Sigmoid colon (tissue), 7 donors: Measurements from ENCODE around the gene TSPAN32. TPM values are rescaled to one million over a fixed set of nuclear protein-coding genes. Genes with fewer than 3 reads are reported as not detected.
A peak's percentile ranks its signal among the peaks of the same experiment; 100 is the strongest.

Experiments
- DNase-seq: peaks from one replicate; pipeline ENCODE4 v3.0.0-alpha.2; 2019
- H3K27ac ChIP-seq, 4 donors: fragments of 200-600 bp; sonication (generic); one replicate each; pipeline ENCODE4 v1.5.1; 2016 to 2019; ENCODE audit warnings: mild to moderate bottlenecking in 1 of 4
- H3K27me3 ChIP-seq, 3 donors: fragments of 200-600 bp; sonication (generic); one replicate each; pipeline ENCODE4 v1.5.1; 2019; ENCODE audit warnings: mild to moderate bottlenecking in 1 of 3
- H3K36me3 ChIP-seq, 4 donors: fragments of 200-600 bp; sonication (generic); one replicate each; pipeline ENCODE4 v1.5.1; 2016 to 2019
- H3K4me1 ChIP-seq, 4 donors: fragments of 200-600 bp; sonication (generic); one replicate each; pipeline ENCODE4 v1.5.1; 2017 to 2019
- H3K4me3 ChIP-seq, 4 donors: fragments of 200-600 bp; sonication (generic); one replicate each; pipeline ENCODE4 v1.5.1; 2017 to 2019; ENCODE audit warnings: mild to moderate bottlenecking in 2 of 4, moderate library complexity in 1 of 4
- H3K9me3 ChIP-seq, 4 donors: fragments of 200-600 bp in 3 of 4; sonication (generic) in 3 of 4; one replicate each; pipeline versions ENCODE4 v1.5.1 to v1.6.1; 2013 to 2019
- CTCF ChIP-seq, 4 experiments: fragments of 450-650 bp in 3 of 4; fragments of 200-600 bp in 1 of 4; IDR thresholded peaks; one replicate each; pipeline ENCODE4 v1.5.1; 2016 to 2019; ENCODE audit warnings: antibody characterized with exemption in 4 of 4, mild to moderate bottlenecking in 3 of 4, moderate library complexity in 2 of 4
- EP300 ChIP-seq, 4 donors: sonication (generic); formaldehyde crosslinking; IDR thresholded peaks; one replicate each; pipeline ENCODE4 v1.6.1; 2017; ENCODE audit warnings: antibody characterized with exemption in 4 of 4
- POLR2A ChIP-seq, 2 donors: fragments of 450-650 bp; IDR thresholded peaks; one replicate each; pipeline ENCODE4 v1.6.1; 2016; ENCODE audit warnings: antibody characterized with exemption in 2 of 2, mild to moderate bottlenecking in 2 of 2, moderate library complexity in 2 of 2
- POLR2AphosphoS5 ChIP-seq, 4 donors: sonication (generic); formaldehyde crosslinking; IDR thresholded peaks; one replicate each; pipeline ENCODE4 v1.6.1; 2017; ENCODE audit warnings: antibody characterized with exemption in 4 of 4
- WGBS, 2 donors: extraction: QIAGEN DNeasy Blood & Tissue Kit; methylation state at CpG; one replicate each; pipeline ENCODE4 v1.1.7; 2013; 5-methylcytosine and 5-hydroxymethylcytosine counted together
- intact Hi-C: fragments of 100-400 bp; cut with DNase I; formaldehyde crosslinking; loops from one replicate; pipeline ENCODE4 v1.15.1; 2023
- polyA plus RNA-seq, 3 donors: library from polyadenylated mRNA; stranded (reverse); fragments of 200-250 nt; gene quantifications; one replicate each; pipeline ENCODE4 v1.2.3, GENCODE V29; 2013
- total RNA-seq, 4 donors: library from RNA; depleted of rRNA; stranded (reverse); fragments of >200 nt; gene quantifications; one replicate each; pipeline ENCODE4 v1.1.0, GENCODE V29; 2016
- donor health status: healthy with polysubstance abuse.
- donor health status: Bipolar disorder and iron deficiency.
- donor health status: healthy.

The TSPAN32 gene
- total and polyA plus RNA-seq, 7 donors: 0.81 to 5.3 (median 1.1) TPM; not detected in 2

GRCh38 chr11:2258501-2259465 lies 43.0 kb upstream of the TSPAN32 start:
- no peaks in the 10 kb centered on the region for H3K36me3 ChIP-seq
- H3K4me1 ChIP-seq: no peaks in the 10 kb centered on the region
- H3K4me3 ChIP-seq: no peak overlapping the region
- no peak for TF ChIP-seq EP300 (IDR thresholded peaks at IDR 0.05)
- TF ChIP-seq POLR2A (IDR thresholded peaks at IDR 0.05): no peak
- no peak for TF ChIP-seq POLR2AphosphoS5 (IDR thresholded peaks at IDR 0.05)
- TF ChIP-seq CTCF (IDR thresholded peaks at IDR 0.05): no peak
- WGBS, 2 donors: 93% methylated on average over 29 of the region's 29 CpGs
- no peaks in the 10 kb centered on the region for H3K9me3 ChIP-seq
- peak; percentile 50 for DNase-seq
- H3K27me3 ChIP-seq: peaks cover 0 to 17% (median 0%) of the 10 kb centered on the region in 3 donors
- no peak overlapping the region for H3K27ac ChIP-seq
- intact Hi-C loops: no loop called here

GRCh38 chr11:2259466-2259830 lies 42.4 kb upstream of the TSPAN32 start:
- peak; percentile 50 for DNase-seq

GRCh38 chr11:2259897-2260451 lies 41.8 kb upstream of the TSPAN32 start:
- H3K36me3 ChIP-seq: no peaks in the 10 kb centered on the region
- TF ChIP-seq POLR2AphosphoS5 (IDR thresholded peaks at IDR 0.05): no peak
- no peak for TF ChIP-seq POLR2A (IDR thresholded peaks at IDR 0.05)
- TF ChIP-seq CTCF (IDR thresholded peaks at IDR 0.05): no peak
- no peak for TF ChIP-seq EP300 (IDR thresholded peaks at IDR 0.05)
- H3K9me3 ChIP-seq: no peaks in the 10 kb centered on the region
- DNase-seq: peak; percentile 50
- H3K4me3 ChIP-seq: no peak overlapping the region
- no peak overlapping the region for H3K27ac ChIP-seq
- H3K4me1 ChIP-seq: no peaks in the 10 kb centered on the region
- WGBS, 2 donors: 83 to 84% methylated on average over 12 of the region's 12 CpGs
- H3K27me3 ChIP-seq: peaks cover 0 to 17% (median 0%) of the 10 kb centered on the region in 3 donors
- intact Hi-C loops: no loop called here

More at GRCh38 chr11:2259466-2259830, 42.4 kb upstream of the TSPAN32 start:
- WGBS, 2 donors: 89 to 91% methylated on average over 8 of the region's 8 CpGs
- no peak overlapping the region for H3K4me3 ChIP-seq
- H3K36me3 ChIP-seq: no peaks in the 10 kb centered on the region
- H3K9me3 ChIP-seq: no peaks in the 10 kb centered on the region
- peaks cover 0 to 17% (median 0%) of the 10 kb centered on the region in 3 donors for H3K27me3 ChIP-seq
- no peaks in the 10 kb centered on the region for H3K4me1 ChIP-seq
- intact Hi-C loops: no loop called here
- H3K27ac ChIP-seq: no peak overlapping the region
- TF ChIP-seq CTCF (IDR thresholded peaks at IDR 0.05) (no peak), EP300 (IDR thresholded peaks at IDR 0.05) (no peak), POLR2AphosphoS5 (IDR thresholded peaks at IDR 0.05) (no peak), POLR2A (IDR thresholded peaks at IDR 0.05) (no peak)

- H3K36me3 ChIP-seq: no peaks in the 10 kb centered on the region
- no peaks in the 10 kb centered on the region for H3K4me1 ChIP-seq
- WGBS, 2 donors: 87 to 89% methylated on average over 26 of the region's 26 CpGs
- no peak for DNase-seq
- H3K27me3 ChIP-seq: peaks cover 0 to 17% (median 0%) of the 10 kb centered on the region in 3 donors
- H3K9me3 ChIP-seq: no peaks in the 10 kb centered on the region
- intact Hi-C loops: no loop called here
- H3K27ac ChIP-seq: no peak overlapping the region
- TF ChIP-seq POLR2A (IDR thresholded peaks at IDR 0.05) (no peak), EP300 (IDR thresholded peaks at IDR 0.05) (no peak), CTCF (IDR thresholded peaks at IDR 0.05) (no peak), POLR2AphosphoS5 (IDR thresholded peaks at IDR 0.05) (no peak)
- H3K4me3 ChIP-seq: no peak overlapping the region
Observed at GRCh38 chr11:2260491-2261364, 41.1 kb upstream of the TSPAN32 start.
